Skeletal muscle tissue (tissue), 4 donors: ENCODE data around the gene FKBP3. TPM values are rescaled to one million over a fixed set of nuclear protein-coding genes. Genes with fewer than 3 reads are reported as not detected.

Experiments
- H3K27ac ChIP-seq: one replicate; pipeline ENCODE4 v1.7.0; 2013; ENCODE audit warnings: mild to moderate bottlenecking, low read depth, low read length, inconsistent platforms
- H3K27me3 ChIP-seq, 3 donors: one replicate each; pipeline ENCODE4 v1.7.0; 2013; ENCODE audit warnings: low read length in 3 of 3; ENCODE audit not compliant: control insufficient read depth in 3 of 3, insufficient read depth in 3 of 3
- H3K36me3 ChIP-seq, 3 donors: one replicate each; pipeline ENCODE4 v1.7.0; 2013; ENCODE audit warnings: low read length in 3 of 3; ENCODE audit not compliant: control insufficient read depth in 3 of 3, insufficient read depth in 3 of 3
- H3K4me1 ChIP-seq, 3 donors: one replicate each; pipeline ENCODE4 v1.7.0; 2013; ENCODE audit warnings: low read length in 3 of 3, mild to moderate bottlenecking in 3 of 3; ENCODE audit not compliant: control insufficient read depth in 3 of 3, insufficient read depth in 3 of 3
- H3K4me3 ChIP-seq, 3 donors: one replicate each; pipeline ENCODE4 v1.7.0; 2013; ENCODE audit warnings: low read length in 3 of 3
- H3K9ac ChIP-seq, 3 donors: one replicate each; pipeline ENCODE4 v1.7.0; 2013; ENCODE audit warnings: low read length in 3 of 3, mild to moderate bottlenecking in 3 of 3, moderate library complexity in 2 of 3, low read depth in 1 of 3
- H3K9me3 ChIP-seq, 3 donors: one replicate each; pipeline ENCODE4 v1.7.0; 2013; ENCODE audit warnings: low read length in 3 of 3; ENCODE audit not compliant: control insufficient read depth in 3 of 3
- total RNA-seq: library from RNA; depleted of rRNA; stranded (reverse); fragments of >200 nt; gene quantifications from one replicate; pipeline ENCODE4 v1.2.3, GENCODE V29; 2014
- donor health status: Osteomylitis.

The FKBP3 gene
- total RNA-seq = 67.8 TPM

- Histone ChIP-seq H3K4me3 (peak within 1 kb of the TSS; percentile 80 to 97 (median 97)), H3K27ac (peak within 1 kb of the TSS; percentile 88), H3K4me1 (peaks cover 16 to 23% (median 20%) of the 10 kb centered on the region in 3 donors), H3K27me3 (no peaks in the 10 kb centered on the region), H3K9ac (peak within 1 kb of the TSS; percentile 94 to 99 (median 95)), H3K36me3 (no peaks in the 10 kb centered on the region), H3K9me3 (no peaks in the 10 kb centered on the region)
Measured at GRCh38 chr14:45134051-45134958, at the start of gene FKBP3. Gene FKBP3 (minus strand): TSS chr14:45134481. CDS start chr14:45134456, 25 bp downstream.

GRCh38 chr14:45181806-45182205, 47.5 kb upstream of the FKBP3 start:
- no peaks in the 10 kb centered on the region for H3K9me3 ChIP-seq
- H3K27ac ChIP-seq = no peak overlapping the region
- H3K36me3 ChIP-seq = peaks cover 0 to 6% (median 0%) of the 10 kb centered on the region in 3 donors
- H3K27me3 ChIP-seq = no peaks in the 10 kb centered on the region
- no peaks in the 10 kb centered on the region for H3K4me1 ChIP-seq
- no peak overlapping the region for H3K9ac ChIP-seq
- H3K4me3 ChIP-seq = no peak overlapping the region

- no peak overlapping the region for H3K27ac ChIP-seq
Measured at GRCh38 chr14:45181329-45181728, 47.0 kb upstream of the FKBP3 start.

GRCh38 chr14:45177076-45177475, 42.8 kb upstream of the FKBP3 start:
- no peaks in the 10 kb centered on the region for H3K4me1 ChIP-seq
- peaks cover 0 to 1% (median 0%) of the 10 kb centered on the region in 3 donors for H3K36me3 ChIP-seq
- H3K27me3 ChIP-seq = no peaks in the 10 kb centered on the region
- H3K4me3 ChIP-seq = no peak overlapping the region
- H3K9ac ChIP-seq = no peak overlapping the region
- no peak overlapping the region for H3K27ac ChIP-seq
- no peaks in the 10 kb centered on the region for H3K9me3 ChIP-seq

More at GRCh38 chr14:45181329-45181728, 47.0 kb upstream of the FKBP3 start:
- no peaks in the 10 kb centered on the region for H3K27me3 ChIP-seq
- no peak overlapping the region for H3K4me3 ChIP-seq
- no peak overlapping the region for H3K9ac ChIP-seq
- H3K4me1 ChIP-seq = no peaks in the 10 kb centered on the region
- peaks cover 0 to 3% (median 0%) of the 10 kb centered on the region in 3 donors for H3K36me3 ChIP-seq
- no peaks in the 10 kb centered on the region for H3K9me3 ChIP-seq

GRCh38 chr14:45169906-45170305, 35.6 kb upstream of the FKBP3 start:
- no peak overlapping the region for H3K9ac ChIP-seq
- no peak overlapping the region for H3K27ac ChIP-seq
- H3K36me3 ChIP-seq = peaks cover 0 to 15% (median 2%) of the 10 kb centered on the region in 3 donors

GRCh38 chr14:45156067-45156466, 21.8 kb upstream of the FKBP3 start:
- Histone ChIP-seq H3K4me1 (no peaks in the 10 kb centered on the region), H3K4me3 (no peak overlapping the region), H3K9ac (no peak overlapping the region), H3K36me3 (no peaks in the 10 kb centered on the region), H3K9me3 (no peaks in the 10 kb centered on the region), H3K27me3 (no peaks in the 10 kb centered on the region), H3K27ac (no peak overlapping the region)

More at GRCh38 chr14:45169906-45170305, 35.6 kb upstream of the FKBP3 start:
- Histone ChIP-seq H3K4me1 (no peaks in the 10 kb centered on the region), H3K27me3 (no peaks in the 10 kb centered on the region), H3K9me3 (no peaks in the 10 kb centered on the region), H3K4me3 (no peak overlapping the region)

- H3K9me3 ChIP-seq = no peaks in the 10 kb centered on the region
- H3K27ac ChIP-seq = no peak overlapping the region
- H3K9ac ChIP-seq = no peak overlapping the region
- no peaks in the 10 kb centered on the region for H3K4me1 ChIP-seq
- H3K27me3 ChIP-seq = no peaks in the 10 kb centered on the region
- H3K4me3 ChIP-seq = no peak overlapping the region
- H3K36me3 ChIP-seq = peaks cover 0 to 4% (median 0%) of the 10 kb centered on the region in 3 donors
Measured at GRCh38 chr14:45150386-45150890, 16.2 kb upstream of the FKBP3 start.

- H3K9ac ChIP-seq = no peak overlapping the region
- H3K9me3 ChIP-seq = no peaks in the 10 kb centered on the region
- H3K4me1 ChIP-seq = no peaks in the 10 kb centered on the region
- H3K27ac ChIP-seq = no peak overlapping the region
- H3K4me3 ChIP-seq = no peak overlapping the region
- H3K36me3 ChIP-seq = peaks cover 0 to 4% (median 0%) of the 10 kb centered on the region in 3 donors
- H3K27me3 ChIP-seq = no peaks in the 10 kb centered on the region
Measured at GRCh38 chr14:45149602-45150001, 15.3 kb upstream of the FKBP3 start.

- Histone ChIP-seq H3K4me3 (no peak overlapping the region), H3K36me3 (peaks cover 0 to 4% (median 0%) of the 10 kb centered on the region in 3 donors), H3K4me1 (no peaks in the 10 kb centered on the region), H3K9me3 (no peaks in the 10 kb centered on the region), H3K27ac (no peak overlapping the region), H3K9ac (no peak overlapping the region), H3K27me3 (no peaks in the 10 kb centered on the region)
Measured at GRCh38 chr14:45145214-45145613, 10.9 kb upstream of the FKBP3 start.

GRCh38 chr14:45144658-45145057, 10.4 kb upstream of the FKBP3 start:
- Histone ChIP-seq H3K9ac (no peak overlapping the region), H3K4me3 (no peak overlapping the region)

More at GRCh38 chr14:45144658-45145057, 10.4 kb upstream of the FKBP3 start:
- Histone ChIP-seq H3K4me1 (no peaks in the 10 kb centered on the region), H3K27ac (no peak overlapping the region), H3K36me3 (peaks cover 0 to 3% (median 0%) of the 10 kb centered on the region in 3 donors), H3K9me3 (no peaks in the 10 kb centered on the region), H3K27me3 (no peaks in the 10 kb centered on the region)
